Measurements from ENCODE around the gene ARHGAP10.
"Not testable (repeated sequence)": the region's sequence is repeated elsewhere in the genome, so short reads cannot be mapped to it uniquely, and the experiment has no call there.

ARHGAP10 gene

GRCh38 chr4:147793569-147794313, 61.9 kb downstream of the ARHGAP10 start:
- peak; percentile 38 for DNase-seq (ENCODE audit: low spot score)
- CTCF ChIA-PET: interaction anchor here (0.7 kb wide), 1 partner anchor 81 kb away, joined by 4 read pairs; no protein-coding TSS in a partner anchor
- no peak for TF ChIP-seq CTCF (conservative IDR thresholded peaks at IDR 0.05; ENCODE audit: low read depth)
- H3K27ac ChIP-seq: no peak overlapping the region
- POLR2A ChIA-PET (ENCODE audit: low non-redundant PET): no interaction called here

GRCh38 chr4:147794314-147794680, 62.4 kb downstream of the ARHGAP10 start:
- ChIA-PET CTCF (no interaction called here), POLR2A (ENCODE audit: low non-redundant PET) (no interaction called here)
- no peak for DNase-seq (ENCODE audit: low spot score)
- no peak overlapping the region for H3K27ac ChIP-seq
- TF ChIP-seq CTCF (conservative IDR thresholded peaks at IDR 0.05; ENCODE audit: low read depth): no peak

- no peak for TF ChIP-seq CTCF (conservative IDR thresholded peaks at IDR 0.05; ENCODE audit: low read depth)
- no peak for DNase-seq (ENCODE audit: low spot score)
- no peak overlapping the region for H3K27ac ChIP-seq
- ChIA-PET CTCF (no interaction called here), POLR2A (ENCODE audit: low non-redundant PET) (no interaction called here)
Observed at GRCh38 chr4:147794787-147795413, 63.0 kb downstream of the ARHGAP10 start.

- POLR2A ChIA-PET (ENCODE audit: low non-redundant PET); H3K27ac ChIP-seq; CTCF ChIA-PET; DNase-seq (ENCODE audit: low spot score): not testable (repeated sequence)
Observed at GRCh38 chr4:147799057-147799456, 67.2 kb downstream of the ARHGAP10 start.

GRCh38 chr4:147799986-147800555, 68.2 kb downstream of the ARHGAP10 start:
- CTCF ChIA-PET: interaction anchor here (0.6 kb wide), 1 partner anchor 12 kb away, joined by 6 read pairs; no protein-coding TSS in a partner anchor
- TF ChIP-seq CTCF (conservative IDR thresholded peaks at IDR 0.05; ENCODE audit: low read depth): no peak
- DNase-seq (ENCODE audit: low spot score): no peak
- POLR2A ChIA-PET (ENCODE audit: low non-redundant PET): no interaction called here
- H3K27ac ChIP-seq: no peak overlapping the region

GRCh38 chr4:147801820-147802219, 69.9 kb downstream of the ARHGAP10 start:
- ChIA-PET CTCF (interaction anchor here (0.5 kb wide), 1 partner anchor 39 kb away, joined by 3 read pairs; no protein-coding TSS in a partner anchor), POLR2A (ENCODE audit: low non-redundant PET) (no interaction called here)
- H3K27ac ChIP-seq: no peak overlapping the region
- DNase-seq (ENCODE audit: low spot score): no peak
- no peak for TF ChIP-seq CTCF (conservative IDR thresholded peaks at IDR 0.05; ENCODE audit: low read depth)

GRCh38 chr4:147802346-147802745, 70.5 kb downstream of the ARHGAP10 start:
- POLR2A ChIA-PET (ENCODE audit: low non-redundant PET): no interaction called here
- no peak for DNase-seq (ENCODE audit: low spot score)
- CTCF ChIA-PET: no interaction called here
- H3K27ac ChIP-seq: no peak overlapping the region
- TF ChIP-seq CTCF (conservative IDR thresholded peaks at IDR 0.05; ENCODE audit: low read depth): no peak
